ENCODE results near the gene TLCD3B.

The TLCD3B gene

DNA sequence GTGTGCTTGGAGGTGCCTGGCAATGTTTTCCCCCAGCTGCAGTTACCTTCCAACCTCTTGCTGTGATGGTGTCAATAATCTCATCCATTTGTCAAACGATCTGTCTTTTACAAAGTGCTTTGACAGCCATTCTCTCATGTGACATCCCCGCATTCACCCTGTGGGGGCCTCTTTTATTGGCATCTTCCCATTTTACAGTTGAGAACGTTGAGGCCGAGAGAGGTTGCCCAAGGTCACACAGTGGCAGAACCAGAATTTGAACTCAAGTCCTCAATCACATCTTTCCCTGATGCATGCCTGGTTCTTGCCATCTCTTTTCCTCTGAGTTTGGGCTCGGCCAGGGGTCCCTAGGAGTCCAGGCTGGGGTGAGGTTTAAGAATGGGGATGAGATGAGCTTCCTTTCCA, 55.9 kb downstream of the TLCD3B start:
- no peak for DNase-seq (ENCODE audit: extremely low read depth in 1 of 2, low read depth in 1 of 2)

Data from stimulated activated CD8-positive, alpha-beta memory T cell treated with anti-CD3 and anti-CD28 coated beads, Interleukin-7, amount 100 ng/mL, for 48 hours (primary cell).